Measurements from ENCODE around the gene ACTL8.

DNA sequence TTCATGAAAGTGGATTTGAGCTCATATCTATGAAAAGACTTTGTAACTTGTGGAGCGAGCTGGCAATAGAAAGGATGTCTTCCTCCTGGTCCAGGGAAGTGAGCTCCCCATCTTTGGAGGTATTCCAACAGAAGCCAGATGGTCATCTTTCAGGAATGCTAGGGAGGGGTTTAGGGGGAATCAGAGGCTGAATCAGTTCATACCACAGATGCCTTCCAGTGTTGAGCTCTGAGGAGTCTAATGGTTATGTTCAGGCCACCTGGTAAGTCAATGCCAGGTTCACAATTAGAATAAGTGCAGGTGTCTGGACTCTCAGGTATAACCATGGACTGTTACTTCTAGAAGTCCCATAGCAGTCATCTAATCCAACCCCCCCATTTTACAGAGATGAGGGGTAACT, 119.1 kb downstream of the ACTL8 start:
- TF ChIP-seq, protein P1, sequence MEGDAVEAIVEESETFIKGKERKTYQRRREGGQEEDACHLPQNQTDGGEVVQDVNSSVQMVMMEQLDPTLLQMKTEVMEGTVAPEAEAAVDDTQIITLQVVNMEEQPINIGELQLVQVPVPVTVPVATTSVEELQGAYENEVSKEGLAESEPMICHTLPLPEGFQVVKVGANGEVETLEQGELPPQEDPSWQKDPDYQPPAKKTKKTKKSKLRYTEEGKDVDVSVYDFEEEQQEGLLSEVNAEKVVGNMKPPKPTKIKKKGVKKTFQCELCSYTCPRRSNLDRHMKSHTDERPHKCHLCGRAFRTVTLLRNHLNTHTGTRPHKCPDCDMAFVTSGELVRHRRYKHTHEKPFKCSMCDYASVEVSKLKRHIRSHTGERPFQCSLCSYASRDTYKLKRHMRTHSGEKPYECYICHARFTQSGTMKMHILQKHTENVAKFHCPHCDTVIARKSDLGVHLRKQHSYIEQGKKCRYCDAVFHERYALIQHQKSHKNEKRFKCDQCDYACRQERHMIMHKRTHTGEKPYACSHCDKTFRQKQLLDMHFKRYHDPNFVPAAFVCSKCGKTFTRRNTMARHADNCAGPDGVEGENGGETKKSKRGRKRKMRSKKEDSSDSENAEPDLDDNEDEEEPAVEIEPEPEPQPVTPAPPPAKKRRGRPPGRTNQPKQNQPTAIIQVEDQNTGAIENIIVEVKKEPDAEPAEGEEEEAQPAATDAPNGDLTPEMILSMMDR (IDR thresholded peaks at IDR 0.05; ENCODE audit: low read length): no peak
- TF ChIP-seq EZH2 (optimal IDR thresholded peaks at IDR 0.05; ENCODE audit: low read depth, low read length) (no peak), EZH2phosphoT487 (IDR thresholded peaks at IDR 0.05; ENCODE audit: low read length) (no peak)
